ENCODE data around the gene IGSF8. TPM values are rescaled to one million over a fixed set of nuclear protein-coding genes. Genes with fewer than 3 reads are reported as not detected.

The IGSF8 gene
- total RNA-seq, 1 experiment from 2014 or later, result 35.6 TPM

DNA sequence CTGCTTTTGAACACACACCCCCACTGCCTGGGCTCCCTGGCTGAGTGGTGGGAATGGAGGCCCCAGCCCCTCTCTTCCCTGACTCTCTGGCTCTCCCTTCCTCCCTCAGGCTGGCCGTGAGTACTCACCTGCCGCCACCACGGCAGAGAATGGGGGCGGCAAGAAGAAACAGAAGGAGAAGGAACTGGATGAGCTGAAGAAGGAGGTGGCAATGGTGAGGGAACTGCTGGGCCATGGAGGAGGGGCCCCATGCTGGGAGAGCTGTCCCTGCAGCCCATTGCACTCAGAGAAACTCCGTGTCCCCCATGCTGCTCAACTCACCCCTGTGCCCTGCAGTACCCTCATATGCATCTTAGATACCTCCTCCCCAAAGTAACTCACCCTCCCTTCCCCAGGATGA is 22.4 kb upstream of the IGSF8 start:
- H3K27me3 ChIP-seq (ENCODE audit: insufficient read depth, low read length), result no peaks in the 10 kb centered on the region
- intact Hi-C loops (cut with micrococcal nuclease), result no loop called here
- H3K36me3 ChIP-seq (ENCODE audit: control insufficient read depth in 1 of 2, insufficient read depth in 2 of 2, low read length in 2 of 2), result no peaks in the 10 kb centered on the region
- no peak overlapping the region for H2AFZ ChIP-seq (ENCODE audit: low read depth, low read length, poor library complexity, severe bottlenecking)
- H3K4me3 ChIP-seq (replicated peaks in 1 of 2; ENCODE audit: low read depth in 1 of 2, low read length in 2 of 2), result no peak overlapping the region
- no peak overlapping the region for H3K9ac ChIP-seq (ENCODE audit: low read length)
- RAD21 ChIA-PET (ENCODE audit: low non-redundant PET in 1 of 2, low total read pairs in 2 of 2, uncharacterized antibody in 2 of 2, unreplicated experiment in 2 of 2), result no interaction called here
- no peak for ATAC-seq
- H3K79me2 ChIP-seq (ENCODE audit: insufficient read depth, low read length), result no peaks in the 10 kb centered on the region
- H3K4me2 ChIP-seq (ENCODE audit: low read length), result no peak overlapping the region
- peaks cover 13 to 24% of the 10 kb centered on the region in 2 experiments for H3K4me1 ChIP-seq (ENCODE audit: control insufficient read depth in 1 of 2, insufficient read depth in 2 of 2, low read length in 2 of 2)
- TF ChIP-seq, protein P1, sequence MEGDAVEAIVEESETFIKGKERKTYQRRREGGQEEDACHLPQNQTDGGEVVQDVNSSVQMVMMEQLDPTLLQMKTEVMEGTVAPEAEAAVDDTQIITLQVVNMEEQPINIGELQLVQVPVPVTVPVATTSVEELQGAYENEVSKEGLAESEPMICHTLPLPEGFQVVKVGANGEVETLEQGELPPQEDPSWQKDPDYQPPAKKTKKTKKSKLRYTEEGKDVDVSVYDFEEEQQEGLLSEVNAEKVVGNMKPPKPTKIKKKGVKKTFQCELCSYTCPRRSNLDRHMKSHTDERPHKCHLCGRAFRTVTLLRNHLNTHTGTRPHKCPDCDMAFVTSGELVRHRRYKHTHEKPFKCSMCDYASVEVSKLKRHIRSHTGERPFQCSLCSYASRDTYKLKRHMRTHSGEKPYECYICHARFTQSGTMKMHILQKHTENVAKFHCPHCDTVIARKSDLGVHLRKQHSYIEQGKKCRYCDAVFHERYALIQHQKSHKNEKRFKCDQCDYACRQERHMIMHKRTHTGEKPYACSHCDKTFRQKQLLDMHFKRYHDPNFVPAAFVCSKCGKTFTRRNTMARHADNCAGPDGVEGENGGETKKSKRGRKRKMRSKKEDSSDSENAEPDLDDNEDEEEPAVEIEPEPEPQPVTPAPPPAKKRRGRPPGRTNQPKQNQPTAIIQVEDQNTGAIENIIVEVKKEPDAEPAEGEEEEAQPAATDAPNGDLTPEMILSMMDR (IDR thresholded peaks at IDR 0.05 in 2 of 3, conservative IDR thresholded peaks at IDR 0.05 in 1 of 3; ENCODE audit: borderline replicate concordance in 1 of 3, insufficient read depth in 1 of 3, low read depth in 2 of 3, low read length in 2 of 3), result no peak
- TF ChIP-seq JUND (IDR thresholded peaks at IDR 0.05) (no peak), CBX3 (IDR thresholded peaks at IDR 0.05; ENCODE audit: low read depth) (no peak), EZH2phosphoT487 (IDR thresholded peaks at IDR 0.05; ENCODE audit: borderline replicate concordance) (no peak), POLR2AphosphoS5 (IDR thresholded peaks at IDR 0.05; ENCODE audit: low read depth, low read length) (no peak), POLR2A (IDR thresholded peaks at IDR 0.05; ENCODE audit: borderline replicate concordance, extremely low read depth, insufficient read depth, insufficient read length) (no peak), TCF7L2 (IDR thresholded peaks at IDR 0.05; ENCODE audit: borderline replicate concordance, extremely low read depth, insufficient read depth, insufficient read length) (no peak), ATF3 (IDR thresholded peaks at IDR 0.05) (no peak), EZH2 (IDR thresholded peaks at IDR 0.05) (no peak), YY1 (IDR thresholded peaks at IDR 0.05; ENCODE audit: extremely low read depth, insufficient replicate concordance, low read depth, low read length) (no peak), ZBTB33 (IDR thresholded peaks at IDR 0.05; ENCODE audit: extremely low read depth, insufficient replicate concordance, low read length) (no peak), ZFX (IDR thresholded peaks at IDR 0.05) (no peak), CEBPB (IDR thresholded peaks at IDR 0.05; ENCODE audit: low read depth) (no peak), ZNF274 (IDR thresholded peaks at IDR 0.05; ENCODE audit: low read depth, low read length) (no peak), EGR1 (IDR thresholded peaks at IDR 0.05; ENCODE audit: low read depth) (no peak)
- TF ChIP-seq, protein P2, sequence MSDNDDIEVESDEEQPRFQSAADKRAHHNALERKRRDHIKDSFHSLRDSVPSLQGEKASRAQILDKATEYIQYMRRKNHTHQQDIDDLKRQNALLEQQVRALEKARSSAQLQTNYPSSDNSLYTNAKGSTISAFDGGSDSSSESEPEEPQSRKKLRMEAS (IDR thresholded peaks at IDR 0.05), result no peak
- TF ChIP-seq, protein P3, sequence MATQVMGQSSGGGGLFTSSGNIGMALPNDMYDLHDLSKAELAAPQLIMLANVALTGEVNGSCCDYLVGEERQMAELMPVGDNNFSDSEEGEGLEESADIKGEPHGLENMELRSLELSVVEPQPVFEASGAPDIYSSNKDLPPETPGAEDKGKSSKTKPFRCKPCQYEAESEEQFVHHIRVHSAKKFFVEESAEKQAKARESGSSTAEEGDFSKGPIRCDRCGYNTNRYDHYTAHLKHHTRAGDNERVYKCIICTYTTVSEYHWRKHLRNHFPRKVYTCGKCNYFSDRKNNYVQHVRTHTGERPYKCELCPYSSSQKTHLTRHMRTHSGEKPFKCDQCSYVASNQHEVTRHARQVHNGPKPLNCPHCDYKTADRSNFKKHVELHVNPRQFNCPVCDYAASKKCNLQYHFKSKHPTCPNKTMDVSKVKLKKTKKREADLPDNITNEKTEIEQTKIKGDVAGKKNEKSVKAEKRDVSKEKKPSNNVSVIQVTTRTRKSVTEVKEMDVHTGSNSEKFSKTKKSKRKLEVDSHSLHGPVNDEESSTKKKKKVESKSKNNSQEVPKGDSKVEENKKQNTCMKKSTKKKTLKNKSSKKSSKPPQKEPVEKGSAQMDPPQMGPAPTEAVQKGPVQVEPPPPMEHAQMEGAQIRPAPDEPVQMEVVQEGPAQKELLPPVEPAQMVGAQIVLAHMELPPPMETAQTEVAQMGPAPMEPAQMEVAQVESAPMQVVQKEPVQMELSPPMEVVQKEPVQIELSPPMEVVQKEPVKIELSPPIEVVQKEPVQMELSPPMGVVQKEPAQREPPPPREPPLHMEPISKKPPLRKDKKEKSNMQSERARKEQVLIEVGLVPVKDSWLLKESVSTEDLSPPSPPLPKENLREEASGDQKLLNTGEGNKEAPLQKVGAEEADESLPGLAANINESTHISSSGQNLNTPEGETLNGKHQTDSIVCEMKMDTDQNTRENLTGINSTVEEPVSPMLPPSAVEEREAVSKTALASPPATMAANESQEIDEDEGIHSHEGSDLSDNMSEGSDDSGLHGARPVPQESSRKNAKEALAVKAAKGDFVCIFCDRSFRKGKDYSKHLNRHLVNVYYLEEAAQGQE (IDR thresholded peaks at IDR 0.05; ENCODE audit: low read depth), result no peak
- DNase-seq (ENCODE audit: low read depth, low spot score), result no peak
- H3K27ac ChIP-seq (ENCODE audit: low read depth, low read length), result no peak overlapping the region
- H4K20me1 ChIP-seq (ENCODE audit: insufficient read depth), result no peaks in the 10 kb centered on the region
- POLR2A ChIA-PET, result no interaction called here
- CTCF ChIA-PET, result interaction anchor here (1.0 kb wide), 1 partner anchor 12 kb away, joined by 3 read pairs; no protein-coding TSS in a partner anchor
- BruUV-seq (replicated peaks), result no TSS peak
- H3K9me3 ChIP-seq (ENCODE audit: control insufficient read depth in 1 of 2, insufficient read depth in 1 of 2, low read depth in 1 of 2, low read length in 2 of 2), result no peaks in the 10 kb centered on the region
- 0 out of 2 replicates have a peak, but pooled peaks cover 2% of the 10 kb centered on the region for H3K9me2 ChIP-seq (ENCODE audit: insufficient read depth)
